Endodermal cell (in vitro differentiated cells): Measurements from ENCODE around the gene DPY30. TPM values are rescaled to one million over a fixed set of nuclear protein-coding genes. Genes with fewer than 3 reads are reported as not detected.
"Not testable (repeated sequence)": the region's sequence is repeated elsewhere in the genome, so short reads cannot be mapped to it uniquely, and the experiment has no call there.

Experiments used
- DNase-seq: peaks from one replicate; pipeline ENCODE4 v3.0.0-alpha.2; 2017
- H3K27ac ChIP-seq: 2 replicates; pipeline ENCODE4 v1.5.1; 2013; ENCODE audit warnings: mild to moderate bottlenecking, low read depth, low read length, moderate library complexity
- H3K27me3 ChIP-seq: 2 replicates; pipeline ENCODE4 v1.6.1; 2013; ENCODE audit warnings: mild to moderate bottlenecking, low read length, moderate library complexity; ENCODE audit not compliant: insufficient read depth, control insufficient read depth, poor library complexity, severe bottlenecking
- H3K36me3 ChIP-seq: 2 replicates; pipeline ENCODE4 v1.7.0; 2013; ENCODE audit warnings: mild to moderate bottlenecking, low read length, moderate library complexity; ENCODE audit not compliant: control insufficient read depth, insufficient read depth
- H3K4me1 ChIP-seq: one replicate; pipeline ENCODE4 v1.7.0; 2013; ENCODE audit warnings: low read length; ENCODE audit not compliant: control insufficient read depth, insufficient read depth
- H3K4me3 ChIP-seq: 2 replicates; pipeline ENCODE4 v1.5.1; 2013; ENCODE audit warnings: mild to moderate bottlenecking, low read length, moderate library complexity
- H3K9ac ChIP-seq: 2 replicates; pipeline ENCODE4 v1.6.1; 2013; ENCODE audit warnings: mild to moderate bottlenecking, low read length, moderate library complexity; ENCODE audit not compliant: poor library complexity, severe bottlenecking; ENCODE audit errors: extremely low read depth
- H3K9me3 ChIP-seq: 2 replicates; pipeline ENCODE4 v1.6.1; 2013; ENCODE audit warnings: mild to moderate bottlenecking, low read length, moderate library complexity; ENCODE audit not compliant: control insufficient read depth
- H3K27ac Mint-ChIP-seq: 2 replicates; pipeline ENCODE4 v1.8.0; 2020; ENCODE audit warnings: mixed read lengths
- H3K27me3 Mint-ChIP-seq: 2 replicates; pipeline ENCODE4 v1.8.0; 2021; ENCODE audit warnings: mild to moderate bottlenecking, mixed read lengths; ENCODE audit not compliant: insufficient read depth
- H3K36me3 Mint-ChIP-seq: 2 replicates; pipeline ENCODE4 v1.8.0; 2020; ENCODE audit warnings: low read depth, mixed read lengths
- H3K4me1 Mint-ChIP-seq: 2 replicates; pipeline ENCODE4 v1.8.0; 2020; ENCODE audit warnings: mixed read lengths
- H3K4me3 Mint-ChIP-seq: 2 replicates; pipeline ENCODE4 v1.8.0; 2020; ENCODE audit warnings: mild to moderate bottlenecking, moderate library complexity, mixed read lengths
- H3K9me3 Mint-ChIP-seq: 2 replicates; pipeline ENCODE4 v1.8.0; 2020; ENCODE audit warnings: mild to moderate bottlenecking, mixed read lengths
- CTCF ChIP-seq: fragments of 200-600 bp; sonication (generic); conservative IDR thresholded peaks from 2 replicates; pipeline ENCODE4 v1.5.0; 2021; ENCODE audit warnings: antibody characterized with exemption, mild to moderate bottlenecking
- WGBS, 2 experiments: methylation state at CpG; one replicate each; pipeline versions ENCODE4 v1.1.5 to v1.1.7; 2013; ENCODE audit warnings: missing lambda C conversion rate in 2 of 2, mixed read lengths in 1 of 2; ENCODE audit not compliant: insufficient coverage in 1 of 2, insufficient read length in 1 of 2; 5-methylcytosine and 5-hydroxymethylcytosine counted together
- total RNA-seq, 2 donors: library from RNA; stranded (reverse); fragmentation: NEBNext Ultra II Directional in 1 of 2; extraction: Animal tissue kit (Norgen Biotek cat#: 25700) in 1 of 2; gene quantifications; 2 replicates in 1 of 2; 3 replicates in 1 of 2; pipeline ENCODE4 v1.2.1, GENCODE V29; 2021

The DPY30 gene
- total RNA-seq, 2 donors from 2014 or later: 146 to 173 TPM

DNA sequence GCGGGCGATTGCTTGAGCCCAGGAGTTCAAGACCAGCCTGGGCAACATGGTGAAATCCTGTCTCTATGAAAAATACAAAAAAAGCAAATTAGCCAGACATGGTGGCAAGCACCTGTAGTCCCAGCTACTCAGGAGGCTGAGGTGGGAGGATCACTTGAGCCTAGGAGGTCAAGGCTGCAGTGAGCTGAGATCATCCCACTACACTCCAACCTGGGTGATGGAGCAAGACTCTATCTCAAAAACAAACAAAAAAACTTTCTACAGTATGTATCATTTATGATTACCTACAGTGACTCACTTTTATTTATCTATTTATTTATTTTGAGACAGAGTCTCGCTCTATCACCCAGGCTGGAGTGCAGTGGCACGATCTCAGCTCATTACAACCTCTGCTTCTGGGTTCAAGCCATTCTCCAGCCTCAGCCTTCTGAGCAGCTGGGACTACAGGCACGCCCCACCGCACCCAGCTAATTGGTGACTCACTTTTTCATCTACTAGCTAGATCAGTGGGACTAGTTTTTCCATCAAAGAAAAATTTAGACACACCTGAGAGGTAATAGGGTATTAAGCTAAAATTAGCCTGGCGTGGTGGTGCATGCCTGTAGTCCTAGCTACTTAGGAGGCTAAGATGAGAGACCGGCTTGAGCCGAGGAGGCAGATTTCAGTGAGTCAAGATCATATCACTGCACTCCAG lies 20.7 kb downstream of the DPY30 start:
- WGBS, 2 experiments: 94 to 95% methylated on average over 6 to 9 of the region's 9 CpGs

GRCh38 chr2:32012872-32013271 lies 26.7 kb downstream of the DPY30 start:
- no peak overlapping the region for H3K4me3 ChIP-seq
- WGBS, 2 experiments: 88 to 100% methylated on average over 1 of the region's 1 CpG
- H3K4me1 Mint-ChIP-seq: peaks cover 16% of the 10 kb centered on the region
- no peak for DNase-seq
- peaks cover 11% of the 10 kb centered on the region for H3K36me3 ChIP-seq
- H3K4me1 ChIP-seq: peaks cover 2% of the 10 kb centered on the region
- H3K9ac ChIP-seq: no peak overlapping the region
- no peaks in the 10 kb centered on the region for H3K27me3 Mint-ChIP-seq
- H3K27ac ChIP-seq: no peak overlapping the region
- no peaks in the 10 kb centered on the region for H3K9me3 Mint-ChIP-seq
- H3K9me3 ChIP-seq: no peaks in the 10 kb centered on the region
- TF ChIP-seq CTCF: no peak
- H3K27ac Mint-ChIP-seq: no peak overlapping the region
- H3K36me3 Mint-ChIP-seq: peaks cover 29% of the 10 kb centered on the region
- H3K4me3 Mint-ChIP-seq: no peak overlapping the region
- H3K27me3 ChIP-seq: no peaks in the 10 kb centered on the region

More for the DNA sequence above, 20.7 kb downstream of the DPY30 start:
- H3K36me3 Mint-ChIP-seq: peaks cover 54% of the 10 kb centered on the region
- not testable (repeated sequence) for H3K9ac ChIP-seq, H3K9me3 Mint-ChIP-seq, H3K9me3 ChIP-seq, H3K4me3 Mint-ChIP-seq, H3K27me3 Mint-ChIP-seq, H3K4me3 ChIP-seq, H3K4me1 ChIP-seq, H3K27ac Mint-ChIP-seq, H3K27me3 ChIP-seq, DNase-seq, H3K4me1 Mint-ChIP-seq, H3K27ac ChIP-seq
- peaks cover 42% of the 10 kb centered on the region for H3K36me3 ChIP-seq

GRCh38 chr2:32011485-32011960 lies 28.1 kb downstream of the DPY30 start:
- 86 to 94% methylated on average over 4 to 5 of the region's 5 CpGs for WGBS, 2 experiments
- peaks cover 3% of the 10 kb centered on the region for H3K4me1 ChIP-seq
- DNase-seq: no peak
- Mint-ChIP-seq H3K4me3 (peak overlapping the region; percentile 91), H3K27ac (peak overlapping the region; percentile 96), H3K36me3 (peaks cover 23% of the 10 kb centered on the region), H3K4me1 (peaks cover 20% of the 10 kb centered on the region), H3K27me3 (no peaks in the 10 kb centered on the region), H3K9me3 (no peaks in the 10 kb centered on the region)
- no peak for TF ChIP-seq CTCF
- H3K36me3 ChIP-seq: peaks cover 3% of the 10 kb centered on the region
- H3K4me3 ChIP-seq: peak overlapping the region; percentile 85
- H3K27ac ChIP-seq: peak overlapping the region; percentile 93
- H3K9ac ChIP-seq: peak overlapping the region; percentile 53
- H3K9me3 ChIP-seq: no peaks in the 10 kb centered on the region
- no peaks in the 10 kb centered on the region for H3K27me3 ChIP-seq
